GM04503 (cell line): ENCODE measurements around the gene CCDC69.
"Not testable (repeated sequence)": the region's sequence is repeated elsewhere in the genome, so short reads cannot be mapped to it uniquely, and the experiment has no call there.

Experiments
- DNase-seq: peaks from one replicate; pipeline ENCODE4 v3.0.0-alpha.2; 2012; ENCODE audit warnings: low read depth

Gene CCDC69, protein sequence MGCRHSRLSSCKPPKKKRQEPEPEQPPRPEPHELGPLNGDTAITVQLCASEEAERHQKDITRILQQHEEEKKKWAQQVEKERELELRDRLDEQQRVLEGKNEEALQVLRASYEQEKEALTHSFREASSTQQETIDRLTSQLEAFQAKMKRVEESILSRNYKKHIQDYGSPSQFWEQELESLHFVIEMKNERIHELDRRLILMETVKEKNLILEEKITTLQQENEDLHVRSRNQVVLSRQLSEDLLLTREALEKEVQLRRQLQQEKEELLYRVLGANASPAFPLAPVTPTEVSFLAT

DNA sequence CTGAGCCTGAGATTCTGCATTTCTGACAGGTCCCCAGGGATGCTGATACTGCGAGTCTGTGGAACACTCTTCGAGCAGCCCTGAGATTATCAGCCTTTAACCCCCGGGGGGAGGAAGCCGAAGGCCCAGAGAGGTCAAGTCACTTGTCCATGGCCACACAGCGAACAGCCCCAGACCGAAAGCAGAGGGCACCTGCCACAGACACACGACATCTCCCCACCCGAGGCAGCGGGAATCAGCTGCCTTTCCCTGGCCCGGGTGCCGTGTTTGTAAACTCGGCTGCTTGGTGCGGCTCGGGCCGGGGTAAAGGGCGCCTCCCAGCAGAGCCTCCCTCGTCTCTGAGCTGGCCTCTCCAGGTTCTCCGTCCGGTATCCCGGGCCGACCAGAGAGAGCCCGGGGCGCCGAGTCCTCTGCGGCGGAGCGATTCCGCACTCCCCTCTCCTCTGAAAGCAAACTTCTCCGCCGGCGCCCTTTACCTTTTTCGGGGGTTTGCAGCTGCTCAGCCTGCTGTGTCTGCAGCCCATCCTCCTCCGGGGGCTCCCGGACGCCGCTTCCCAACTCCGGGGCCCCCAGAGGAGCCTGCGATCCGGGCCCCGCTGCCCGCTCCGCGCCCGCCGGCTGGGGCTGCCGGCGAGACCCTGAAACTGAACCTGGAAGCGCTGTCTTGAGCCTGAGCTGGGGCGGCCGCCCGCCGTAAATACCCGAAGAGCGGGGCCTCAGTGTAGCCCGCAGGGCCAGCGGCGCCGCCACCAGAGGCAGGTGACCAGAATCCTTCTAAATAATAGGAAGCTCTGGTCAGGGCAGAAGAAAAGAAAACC, at the start of gene CCDC69:
TSS of gene CCDC69 (minus strand) at position 646 of the 818 bp plus-strand sequence. CDS start at position 524, 122 bp downstream.
- DNase-seq, result no peak

DNA sequence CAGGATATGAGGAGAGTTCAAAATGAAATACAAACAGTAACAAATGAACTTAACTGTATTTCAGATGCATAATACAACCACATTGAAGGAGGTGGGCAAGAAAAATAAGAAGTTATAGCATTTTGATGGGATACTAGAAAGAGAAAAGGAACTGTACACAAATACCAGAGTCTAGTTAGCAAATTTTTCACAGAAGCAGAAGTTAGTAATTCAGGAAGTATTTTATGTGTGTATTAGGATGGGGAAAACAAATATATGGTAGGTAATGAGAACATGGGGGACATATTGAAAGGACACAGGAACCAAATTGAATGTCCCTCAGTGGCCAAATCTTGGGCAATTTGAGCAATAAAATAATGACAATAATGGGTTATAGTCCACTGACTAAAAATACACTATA, 47.4 kb upstream of the CCDC69 start:
- no peak for DNase-seq

DNA sequence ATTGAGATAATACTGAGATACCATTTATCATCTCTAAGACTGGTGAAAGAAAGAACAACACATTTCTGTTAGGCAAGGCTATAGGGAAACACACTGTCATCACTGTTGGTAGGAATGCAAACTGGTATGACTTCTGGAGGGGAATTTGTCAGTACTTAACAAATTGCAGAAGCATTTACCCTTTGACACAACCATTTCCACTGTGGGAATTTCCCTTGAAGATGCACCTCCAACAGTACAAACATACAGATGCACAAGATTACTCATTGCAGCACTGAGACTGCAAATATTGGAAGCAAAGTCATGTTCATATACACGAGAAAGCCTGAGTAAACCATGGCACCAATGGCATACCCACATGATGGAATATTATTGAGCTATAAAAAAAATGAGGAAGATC, 46.7 kb upstream of the CCDC69 start:
- DNase-seq, result no peak

DNA sequence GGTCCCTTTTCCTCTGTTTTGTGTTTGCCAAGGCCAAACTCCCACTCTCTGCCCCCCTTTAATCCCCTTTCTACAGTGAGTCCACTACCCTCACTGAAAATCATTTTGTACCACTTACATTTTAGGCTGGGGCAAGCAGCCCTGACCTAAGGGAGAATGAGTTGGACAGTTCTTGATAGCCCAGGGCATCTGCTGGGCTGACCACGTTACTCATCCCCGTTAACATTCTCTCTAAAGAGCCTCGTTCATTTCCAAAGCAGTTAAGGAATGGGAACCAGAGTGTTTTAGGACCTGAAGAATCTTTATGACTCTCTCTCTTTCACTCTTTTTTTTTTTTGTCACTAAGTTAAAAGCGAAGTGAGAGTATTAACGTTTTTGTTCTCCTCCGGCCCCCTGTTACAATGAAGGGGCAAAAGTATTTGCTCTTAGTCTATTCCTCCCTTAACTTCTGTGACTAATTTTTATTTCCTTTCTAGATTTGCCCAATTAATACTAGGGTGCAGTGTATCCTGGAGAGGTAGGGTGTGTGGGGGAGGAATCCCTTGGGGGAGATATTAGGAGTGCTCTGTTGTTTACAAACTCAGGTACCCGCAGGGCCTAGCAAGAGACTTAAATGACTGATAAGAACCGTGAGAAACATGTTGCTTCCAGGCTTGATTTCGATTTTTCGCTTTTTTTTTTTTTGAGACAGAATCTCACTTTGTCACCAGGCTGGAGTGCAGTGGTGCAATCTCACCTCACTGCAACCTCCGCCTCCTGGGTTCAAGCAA, 43.8 kb upstream of the CCDC69 start:
- DNase-seq, result no peak

DNA sequence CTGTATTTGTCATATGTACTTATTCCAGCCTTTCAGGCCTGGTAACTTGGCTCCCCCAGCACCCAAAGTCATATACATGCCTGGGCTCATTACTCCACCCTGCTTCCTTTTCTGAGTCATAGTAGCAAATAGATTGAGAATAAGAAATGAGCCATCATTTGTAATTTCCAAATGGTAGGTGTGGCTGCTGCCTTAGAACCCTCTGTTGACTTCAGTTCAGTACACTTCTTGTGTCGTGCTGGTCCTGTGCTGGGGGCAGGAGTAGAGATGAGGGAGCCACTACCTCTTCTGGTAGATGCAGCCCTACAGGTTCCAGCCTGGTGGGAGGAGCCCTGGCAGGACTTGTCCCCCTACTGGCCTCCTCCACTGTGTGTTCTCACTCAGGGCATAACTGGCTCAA, 40.2 kb upstream of the CCDC69 start:
- DNase-seq, result no peak

DNA sequence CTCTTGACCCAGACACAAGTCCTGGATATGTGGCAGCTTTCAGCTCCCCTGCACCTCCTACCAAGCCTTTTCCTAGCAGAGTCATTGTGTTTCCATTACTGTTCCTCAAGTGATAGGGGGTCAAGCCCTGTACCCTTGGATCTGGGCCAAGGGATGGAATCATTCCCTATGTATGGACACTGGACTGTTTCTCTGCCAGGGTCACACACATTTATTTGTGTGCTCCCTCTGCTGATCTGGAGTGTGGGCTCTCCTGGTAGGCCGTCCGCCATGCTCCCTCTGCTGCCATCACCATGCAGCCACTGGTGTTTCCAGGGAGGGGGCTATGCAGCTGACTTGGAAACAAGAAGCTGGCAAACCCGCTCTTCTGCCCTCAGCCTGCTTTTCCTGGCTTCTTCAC, 38.6 kb upstream of the CCDC69 start:
- DNase-seq, result no peak

DNA sequence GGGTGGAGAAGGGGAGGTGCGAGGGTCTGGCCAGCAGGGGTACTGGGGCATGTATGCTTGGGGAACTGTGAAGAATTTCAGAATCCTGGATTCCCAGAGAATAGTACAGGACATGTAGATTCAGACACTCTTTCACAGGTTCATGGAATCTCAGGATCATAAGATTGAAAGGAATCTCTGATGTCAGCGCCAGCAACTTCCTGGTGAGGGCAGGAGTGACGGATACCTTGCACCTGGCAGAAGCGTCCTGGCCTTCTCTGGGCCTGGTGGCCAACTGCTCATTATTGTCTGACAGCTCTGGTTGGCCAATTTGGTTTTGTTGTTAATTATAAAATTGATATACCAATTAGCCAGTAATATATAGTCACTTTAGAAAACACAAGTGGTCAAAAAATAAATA, 36.0 kb upstream of the CCDC69 start:
- no peak for DNase-seq

DNA sequence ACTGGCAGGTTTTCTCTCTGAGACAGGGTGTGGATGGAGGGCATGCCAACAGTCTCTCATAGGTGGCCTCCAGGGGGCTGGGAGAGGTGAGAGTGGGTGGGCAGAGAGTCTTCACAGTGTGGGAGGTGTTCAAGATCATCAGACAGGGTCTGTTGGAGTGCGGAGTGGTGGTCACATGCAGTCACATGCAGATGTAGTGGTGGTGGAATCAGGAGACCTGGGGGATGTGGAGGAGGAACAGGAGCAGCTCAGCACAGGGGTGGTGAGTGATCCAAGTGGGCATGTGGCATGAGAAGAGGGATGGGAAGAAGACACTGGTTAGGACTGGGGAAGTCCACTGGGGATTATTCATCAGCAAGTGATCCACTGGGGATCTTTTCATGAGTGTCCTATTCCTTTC, 34.9 kb upstream of the CCDC69 start:
- DNase-seq, result no peak

DNA sequence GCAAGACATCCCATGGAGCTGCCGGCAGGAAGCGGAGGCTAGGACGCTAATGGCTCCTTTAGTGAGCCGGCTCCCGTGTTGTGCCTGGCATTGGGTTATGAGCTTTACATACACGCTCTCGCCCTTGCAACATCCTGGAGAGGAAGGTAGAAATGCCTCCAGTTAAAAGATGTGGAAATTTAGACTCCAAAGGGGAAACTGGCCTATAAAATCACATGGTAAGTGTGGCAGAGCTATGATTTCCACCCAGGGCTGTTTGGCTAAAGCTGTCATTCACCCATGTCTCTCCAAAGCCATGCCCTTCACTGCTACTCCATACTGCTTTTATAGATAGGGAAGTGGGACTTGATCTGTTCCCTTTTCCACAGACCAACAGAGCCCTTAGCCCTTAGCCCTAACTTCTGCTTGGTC, 34.3 kb upstream of the CCDC69 start:
- DNase-seq, result no peak

DNA sequence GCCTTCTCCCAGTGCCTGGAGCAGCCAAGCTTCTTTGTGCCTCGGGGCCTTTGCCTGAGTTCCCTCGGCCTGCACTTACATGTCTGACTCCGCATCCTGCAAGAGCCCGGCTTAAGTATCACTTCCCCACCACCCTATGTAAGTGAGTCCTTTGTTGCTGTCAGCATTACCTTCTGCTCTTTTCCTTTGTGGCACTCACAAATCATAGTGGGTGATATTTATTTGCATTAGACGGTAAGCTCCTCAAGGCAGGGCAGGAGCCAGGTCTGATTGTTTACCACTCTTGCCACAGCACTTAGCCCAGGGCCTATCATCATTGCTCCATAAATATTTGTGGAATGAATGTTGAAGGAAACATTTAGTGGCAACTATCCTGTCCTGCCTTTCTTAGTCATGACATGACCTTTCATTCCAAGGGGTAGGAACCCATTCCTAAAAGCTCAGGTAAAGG, 33.9 kb upstream of the CCDC69 start:
- DNase-seq, result no peak

DNA sequence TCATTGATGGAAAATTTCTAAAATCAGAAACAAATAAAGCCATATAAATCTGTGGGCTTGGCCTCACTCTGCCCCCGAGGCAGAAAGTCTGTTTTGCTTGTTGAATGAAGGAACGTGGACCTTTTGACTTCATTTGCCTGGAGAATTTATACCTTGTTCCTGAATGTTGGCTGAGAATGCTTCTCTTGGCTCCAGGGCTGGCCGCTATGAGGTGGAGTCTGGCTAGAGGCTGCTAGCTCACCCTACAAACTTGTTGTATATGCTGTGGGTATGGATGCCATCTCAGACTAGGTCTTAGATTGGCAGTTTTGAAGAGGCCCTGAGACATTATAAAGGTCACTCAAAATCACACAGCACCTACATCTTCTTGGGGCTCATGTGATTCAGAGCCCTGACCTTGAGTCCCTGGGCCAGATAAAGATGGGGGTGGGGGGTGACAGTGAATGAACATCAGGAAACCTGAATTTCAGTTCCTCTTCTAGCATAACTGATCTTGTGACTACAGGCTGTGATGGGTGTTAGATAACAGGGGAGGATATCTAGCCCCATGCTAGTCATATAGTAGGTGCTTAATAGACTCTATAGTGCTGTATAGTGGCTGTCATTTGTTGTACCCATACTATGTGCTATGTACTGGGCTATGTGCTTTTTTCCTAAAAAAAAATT, 31.9 kb upstream of the CCDC69 start:
- DNase-seq, result no peak

DNA sequence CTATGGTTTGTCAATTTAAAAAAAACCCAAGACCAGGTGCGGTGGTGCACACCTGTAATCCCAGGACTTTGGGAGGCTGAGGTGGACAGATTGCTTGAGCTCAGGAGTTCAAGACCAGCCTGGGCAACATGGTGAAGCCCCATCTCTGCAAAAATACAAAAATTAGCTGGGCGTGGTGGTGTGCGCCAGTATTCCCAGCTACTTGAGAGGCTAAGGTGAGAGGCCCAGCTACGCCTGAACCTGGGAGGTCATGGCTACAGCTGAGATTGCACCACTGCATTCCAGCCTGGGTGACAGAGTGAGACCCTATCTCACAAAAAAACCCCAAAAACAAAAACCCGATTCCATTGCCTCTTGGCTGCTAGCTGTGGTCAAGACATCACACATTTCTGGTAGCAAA, 31.1 kb upstream of the CCDC69 start:
- DNase-seq, result not testable (repeated sequence)

DNA sequence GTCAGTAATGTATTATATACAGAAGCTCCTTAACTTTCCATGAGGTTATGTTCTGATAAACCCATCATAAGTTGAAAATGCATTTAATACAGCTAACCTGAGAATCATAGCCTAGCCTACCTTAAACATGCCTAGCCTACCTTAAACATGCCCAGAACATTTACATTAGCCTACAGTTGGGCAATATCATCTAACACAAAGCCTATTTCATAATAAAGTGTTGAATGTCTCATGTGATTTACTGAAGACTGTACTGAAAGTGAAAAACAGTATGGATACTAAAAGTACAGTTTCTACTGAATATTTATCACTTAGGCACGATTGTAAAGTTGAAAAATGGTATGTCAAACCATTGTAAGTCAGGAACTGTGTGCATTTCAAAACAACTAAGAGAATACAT, 30.7 kb upstream of the CCDC69 start:
- no peak for DNase-seq

DNA sequence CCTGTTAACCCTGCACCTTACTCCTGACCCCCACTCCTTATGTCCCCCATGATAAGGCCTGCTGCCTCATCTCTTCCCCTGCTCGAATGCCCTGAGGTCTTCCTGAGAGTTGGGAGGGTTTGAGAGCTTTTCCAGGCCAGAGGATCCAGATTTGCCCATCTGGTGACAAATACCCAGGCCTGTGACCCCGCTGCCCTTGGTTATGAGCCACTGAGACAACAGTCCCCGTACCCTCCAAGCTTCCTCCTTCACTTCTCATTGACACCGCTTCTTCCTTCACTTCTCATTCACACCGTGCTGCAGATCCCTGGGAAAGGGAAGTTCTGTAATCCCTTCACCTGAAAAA, 29.7 kb upstream of the CCDC69 start:
- no peak for DNase-seq

DNA sequence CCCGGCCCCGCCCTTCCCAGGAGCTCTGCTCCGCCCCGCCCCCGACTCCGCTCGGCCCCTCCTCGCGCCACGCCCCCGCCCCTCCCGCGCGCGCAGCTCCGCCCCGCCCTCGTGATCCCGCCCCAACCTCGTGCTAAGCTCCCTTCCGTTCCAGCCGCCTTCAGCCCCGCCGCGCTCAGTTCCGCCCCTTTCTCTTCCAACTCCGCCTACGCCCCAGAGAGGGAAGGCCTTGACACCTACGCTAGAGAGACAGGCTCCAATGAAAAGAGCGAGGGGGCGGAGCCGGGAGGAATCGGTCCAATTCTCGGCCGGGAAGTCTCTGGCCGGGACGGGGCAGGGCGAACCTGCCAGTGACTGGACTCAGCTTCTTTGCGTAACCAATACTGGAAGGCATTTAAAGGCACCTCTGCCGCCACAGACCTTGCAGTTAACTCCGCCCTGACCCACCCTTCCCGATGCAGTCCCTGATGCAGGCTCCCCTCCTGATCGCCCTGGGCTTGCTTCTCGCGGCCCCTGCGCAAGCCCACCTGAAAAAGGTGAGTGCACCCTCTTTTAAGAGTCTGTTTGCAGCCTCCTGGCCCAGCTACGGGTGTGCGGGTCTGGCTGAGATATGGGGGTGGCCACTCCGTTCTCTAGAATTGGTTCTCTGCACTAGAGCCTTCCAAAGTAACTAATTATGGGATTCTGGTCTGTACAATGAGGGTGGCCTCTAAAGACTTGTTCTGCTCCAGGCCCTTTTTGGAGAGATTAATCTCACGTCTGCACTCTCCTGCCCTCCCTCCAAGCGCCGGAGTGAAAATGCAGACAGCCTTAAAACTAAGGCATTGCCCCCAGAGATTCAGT, 29.1 kb upstream of the CCDC69 start, which contains the start of gene GM2A:
TSS of gene GM2A (plus strand) at position 424 of the 843 bp plus-strand sequence. CDS start at position 456, 32 bp downstream.
- peak; percentile 94 for DNase-seq

DNA sequence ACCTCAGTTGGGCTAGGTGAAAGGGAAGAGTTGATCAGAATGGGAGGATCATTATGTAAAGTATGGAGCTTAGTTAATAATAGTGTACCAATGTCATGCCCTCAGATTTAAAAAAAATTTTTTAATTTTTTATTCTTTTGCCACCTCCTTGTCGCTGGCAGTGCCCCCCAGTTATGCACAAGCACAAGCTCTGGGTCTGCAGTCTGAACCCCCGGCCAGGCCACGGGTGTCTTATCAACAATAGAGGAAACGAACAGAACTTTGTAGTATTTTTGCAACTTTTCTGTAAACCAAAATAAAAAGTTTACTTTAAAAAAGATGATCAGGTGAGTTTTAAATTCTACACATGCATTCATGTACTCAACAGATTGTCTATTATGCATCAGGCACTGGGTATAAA, 27.7 kb upstream of the CCDC69 start:
- no peak for DNase-seq

DNA sequence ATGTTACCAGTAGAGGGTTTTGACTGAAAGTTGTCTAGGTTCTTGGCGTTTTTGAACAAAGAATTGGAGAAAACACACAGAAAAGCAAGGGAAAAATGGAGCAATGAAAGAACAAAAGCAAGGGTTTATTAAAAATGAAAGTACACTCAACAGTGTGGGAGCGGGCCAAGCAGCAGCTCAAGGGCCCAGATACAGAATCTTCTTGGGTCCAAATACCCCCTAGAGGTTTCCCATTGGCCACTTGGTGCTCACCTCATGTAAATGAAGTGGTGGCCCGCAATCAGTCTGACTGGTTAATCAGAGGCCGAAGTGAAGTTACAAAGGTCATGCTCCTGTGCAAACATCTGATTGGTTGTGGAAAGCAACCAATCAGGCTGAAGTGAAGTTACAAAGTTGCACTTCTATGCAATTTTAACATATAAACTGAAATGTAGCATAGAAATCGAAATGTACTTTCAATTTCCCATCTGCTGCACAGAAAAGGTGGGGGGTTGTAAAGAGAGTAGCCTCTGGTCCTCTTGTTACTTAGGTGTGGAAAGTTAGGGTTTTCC, 27.2 kb upstream of the CCDC69 start:
- no peak for DNase-seq

DNA sequence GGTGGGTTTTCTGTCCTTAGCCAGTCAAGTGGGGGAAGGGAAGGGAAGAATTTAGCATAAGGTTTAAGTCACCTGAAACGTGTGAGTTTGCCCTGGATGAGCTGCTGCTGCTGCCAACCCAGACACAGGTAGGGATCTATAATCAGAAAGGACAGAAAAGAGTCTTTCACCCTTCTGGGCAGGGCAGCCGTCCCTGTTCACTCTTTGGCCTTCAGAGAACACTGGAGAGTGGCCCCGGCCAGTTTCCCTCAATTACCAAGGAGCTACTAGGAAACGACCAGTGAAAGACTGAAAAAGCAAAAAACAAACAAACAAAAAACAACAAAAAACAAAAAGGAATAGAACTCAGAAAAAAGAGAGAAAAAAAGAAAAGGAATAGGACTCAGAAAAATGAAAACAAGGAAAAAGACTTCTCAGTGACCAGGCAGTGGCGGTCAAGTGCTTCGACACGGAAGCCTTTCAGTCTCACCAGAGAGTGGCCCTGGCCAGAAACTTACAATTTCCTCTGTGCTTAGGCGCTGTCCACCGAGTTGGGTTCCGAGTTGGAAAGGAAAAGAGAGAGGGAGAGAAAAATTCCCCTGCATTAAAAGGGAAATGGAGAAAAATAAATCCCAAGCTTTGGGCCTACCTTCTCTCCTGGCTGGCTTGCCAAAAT, 26.6 kb upstream of the CCDC69 start:
- DNase-seq, result no peak

DNA sequence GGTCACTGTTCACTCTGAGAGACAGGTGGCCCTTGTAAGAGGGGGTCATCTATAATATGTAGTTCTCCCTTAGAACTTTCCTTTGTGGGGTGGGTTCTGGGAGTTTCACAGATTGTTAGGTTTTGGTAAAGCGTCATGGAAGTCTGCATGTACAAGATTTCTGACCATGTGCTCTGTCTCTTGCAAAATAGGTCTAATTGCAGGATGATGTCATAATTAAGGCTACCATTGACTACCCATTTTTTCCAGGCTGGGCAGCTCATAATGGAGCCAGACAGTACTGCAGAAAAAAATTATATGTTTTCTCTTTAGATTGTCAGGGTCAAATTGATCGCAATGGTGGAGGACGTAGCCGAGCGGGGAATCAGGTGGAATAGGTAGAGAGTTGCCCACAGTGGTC, 25.4 kb upstream of the CCDC69 start:
- no peak for DNase-seq

DNA sequence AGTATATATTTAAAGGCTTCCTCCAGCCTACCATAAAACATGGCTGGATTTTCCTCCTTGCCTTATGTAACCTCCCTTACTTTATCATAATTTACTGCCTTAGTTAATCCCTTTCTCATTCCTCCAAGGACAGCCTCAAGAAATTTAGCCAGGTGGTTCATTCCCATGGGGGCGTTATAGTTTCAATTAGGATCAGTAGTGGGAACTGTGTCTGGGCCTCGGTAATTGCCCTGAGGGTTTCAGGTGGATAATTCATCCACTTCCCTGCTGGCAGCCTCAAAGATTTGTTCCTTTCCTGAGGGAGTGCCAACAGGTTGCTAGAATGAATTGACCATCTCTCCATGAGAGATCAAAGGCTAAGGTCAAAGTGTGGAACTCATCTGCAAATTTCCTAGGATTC, 24.8 kb upstream of the CCDC69 start:
- no peak for DNase-seq
